Measurements from ENCODE around the gene ETV6. TPM values are rescaled to one million over a fixed set of nuclear protein-coding genes. Genes with fewer than 3 reads are reported as not detected.

ETV6 gene
- total RNA-seq, 1 experiment from 2014 or later: 17.2 TPM

DNA sequence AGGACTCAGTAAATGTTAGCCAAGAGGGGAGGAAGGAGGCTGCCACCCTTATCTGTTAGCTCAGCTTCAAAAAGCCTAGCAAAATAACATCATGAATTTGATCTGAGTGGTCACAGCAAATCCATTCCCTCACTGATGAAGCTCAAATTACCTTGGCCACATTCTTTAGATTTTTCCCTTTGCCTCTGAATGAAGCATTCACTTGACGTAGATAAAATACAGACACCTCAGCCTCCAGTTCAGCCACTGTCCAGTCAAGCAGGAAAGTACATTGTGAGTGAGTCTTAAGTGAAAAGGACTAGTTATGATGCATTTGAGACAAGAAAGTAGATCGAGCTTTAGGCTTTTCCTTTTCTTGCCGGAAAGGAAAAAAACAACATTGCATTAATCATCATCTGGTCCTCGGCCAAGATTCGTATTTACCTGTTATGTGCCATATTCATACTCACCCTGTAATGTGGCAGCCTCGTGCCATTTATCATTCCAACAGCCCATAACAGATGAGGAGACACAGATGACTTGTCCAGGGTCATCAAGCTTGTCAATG lies 146.5 kb downstream of the ETV6 start:
- ChIA-PET CTCF (interaction anchor here (0.6 kb wide), 1 partner anchor 280 kb away, joined by 3 read pairs; no protein-coding TSS in a partner anchor), POLR2A (interaction anchor here (0.5 kb wide), 1 partner anchor 628 kb away, joined by 3 read pairs; no protein-coding TSS in a partner anchor)
- intact Hi-C loops (cut with micrococcal nuclease; ENCODE audit: unreplicated experiment) (no loop called here), in situ Hi-C loops (cut with HindIII; ENCODE audit: low pct_unique_long_range_greater_than_20kb, low sequenced_read_pairs) (no loop called here)
- peak; percentile 13 for DNase-seq (ENCODE audit: low read depth, low spot score)
- Histone ChIP-seq H3K27ac (ENCODE audit: low read length) (peak overlapping the region; percentile 26; the same call in 1 of the 2 replicates), H3K27me3 (ENCODE audit: control insufficient read depth, insufficient read depth, low read length) (no peaks in the 10 kb centered on the region), H3K9me3 (ENCODE audit: control insufficient read depth, insufficient read depth, low read depth, low read length) (no peaks in the 10 kb centered on the region), H3K4me1 (ENCODE audit: control insufficient read depth, insufficient read depth, low read length) (peaks cover 5% of the 10 kb centered on the region; the same call in 1 of the 2 replicates), H3K4me3 (ENCODE audit: low read depth in 2 of 2, low read length in 2 of 2) (no peak overlapping the region), H3K36me3 (ENCODE audit: control insufficient read depth, insufficient read depth, low read length) (no peaks in the 10 kb centered on the region)
- TF ChIP-seq TCF7L2 (IDR thresholded peaks at IDR 0.05; ENCODE audit: low read depth, low read length) (no peak), POLR2AphosphoS5 (IDR thresholded peaks at IDR 0.05; ENCODE audit: low read depth, low read length) (no peak), SIN3A (IDR thresholded peaks at IDR 0.05; ENCODE audit: borderline replicate concordance, insufficient read depth, low read depth, low read length) (no peak)
- TF ChIP-seq, protein P1, sequence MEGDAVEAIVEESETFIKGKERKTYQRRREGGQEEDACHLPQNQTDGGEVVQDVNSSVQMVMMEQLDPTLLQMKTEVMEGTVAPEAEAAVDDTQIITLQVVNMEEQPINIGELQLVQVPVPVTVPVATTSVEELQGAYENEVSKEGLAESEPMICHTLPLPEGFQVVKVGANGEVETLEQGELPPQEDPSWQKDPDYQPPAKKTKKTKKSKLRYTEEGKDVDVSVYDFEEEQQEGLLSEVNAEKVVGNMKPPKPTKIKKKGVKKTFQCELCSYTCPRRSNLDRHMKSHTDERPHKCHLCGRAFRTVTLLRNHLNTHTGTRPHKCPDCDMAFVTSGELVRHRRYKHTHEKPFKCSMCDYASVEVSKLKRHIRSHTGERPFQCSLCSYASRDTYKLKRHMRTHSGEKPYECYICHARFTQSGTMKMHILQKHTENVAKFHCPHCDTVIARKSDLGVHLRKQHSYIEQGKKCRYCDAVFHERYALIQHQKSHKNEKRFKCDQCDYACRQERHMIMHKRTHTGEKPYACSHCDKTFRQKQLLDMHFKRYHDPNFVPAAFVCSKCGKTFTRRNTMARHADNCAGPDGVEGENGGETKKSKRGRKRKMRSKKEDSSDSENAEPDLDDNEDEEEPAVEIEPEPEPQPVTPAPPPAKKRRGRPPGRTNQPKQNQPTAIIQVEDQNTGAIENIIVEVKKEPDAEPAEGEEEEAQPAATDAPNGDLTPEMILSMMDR (IDR thresholded peaks at IDR 0.05): no peak
- TF ChIP-seq, protein P2, sequence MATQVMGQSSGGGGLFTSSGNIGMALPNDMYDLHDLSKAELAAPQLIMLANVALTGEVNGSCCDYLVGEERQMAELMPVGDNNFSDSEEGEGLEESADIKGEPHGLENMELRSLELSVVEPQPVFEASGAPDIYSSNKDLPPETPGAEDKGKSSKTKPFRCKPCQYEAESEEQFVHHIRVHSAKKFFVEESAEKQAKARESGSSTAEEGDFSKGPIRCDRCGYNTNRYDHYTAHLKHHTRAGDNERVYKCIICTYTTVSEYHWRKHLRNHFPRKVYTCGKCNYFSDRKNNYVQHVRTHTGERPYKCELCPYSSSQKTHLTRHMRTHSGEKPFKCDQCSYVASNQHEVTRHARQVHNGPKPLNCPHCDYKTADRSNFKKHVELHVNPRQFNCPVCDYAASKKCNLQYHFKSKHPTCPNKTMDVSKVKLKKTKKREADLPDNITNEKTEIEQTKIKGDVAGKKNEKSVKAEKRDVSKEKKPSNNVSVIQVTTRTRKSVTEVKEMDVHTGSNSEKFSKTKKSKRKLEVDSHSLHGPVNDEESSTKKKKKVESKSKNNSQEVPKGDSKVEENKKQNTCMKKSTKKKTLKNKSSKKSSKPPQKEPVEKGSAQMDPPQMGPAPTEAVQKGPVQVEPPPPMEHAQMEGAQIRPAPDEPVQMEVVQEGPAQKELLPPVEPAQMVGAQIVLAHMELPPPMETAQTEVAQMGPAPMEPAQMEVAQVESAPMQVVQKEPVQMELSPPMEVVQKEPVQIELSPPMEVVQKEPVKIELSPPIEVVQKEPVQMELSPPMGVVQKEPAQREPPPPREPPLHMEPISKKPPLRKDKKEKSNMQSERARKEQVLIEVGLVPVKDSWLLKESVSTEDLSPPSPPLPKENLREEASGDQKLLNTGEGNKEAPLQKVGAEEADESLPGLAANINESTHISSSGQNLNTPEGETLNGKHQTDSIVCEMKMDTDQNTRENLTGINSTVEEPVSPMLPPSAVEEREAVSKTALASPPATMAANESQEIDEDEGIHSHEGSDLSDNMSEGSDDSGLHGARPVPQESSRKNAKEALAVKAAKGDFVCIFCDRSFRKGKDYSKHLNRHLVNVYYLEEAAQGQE (IDR thresholded peaks at IDR 0.05; ENCODE audit: insufficient read depth in 1 of 2, low read depth in 2 of 2, low read length in 1 of 2): no peak
- ATAC-seq: peak; percentile 68
- no TSS peak for BruUV-seq (replicated peaks)

DNA sequence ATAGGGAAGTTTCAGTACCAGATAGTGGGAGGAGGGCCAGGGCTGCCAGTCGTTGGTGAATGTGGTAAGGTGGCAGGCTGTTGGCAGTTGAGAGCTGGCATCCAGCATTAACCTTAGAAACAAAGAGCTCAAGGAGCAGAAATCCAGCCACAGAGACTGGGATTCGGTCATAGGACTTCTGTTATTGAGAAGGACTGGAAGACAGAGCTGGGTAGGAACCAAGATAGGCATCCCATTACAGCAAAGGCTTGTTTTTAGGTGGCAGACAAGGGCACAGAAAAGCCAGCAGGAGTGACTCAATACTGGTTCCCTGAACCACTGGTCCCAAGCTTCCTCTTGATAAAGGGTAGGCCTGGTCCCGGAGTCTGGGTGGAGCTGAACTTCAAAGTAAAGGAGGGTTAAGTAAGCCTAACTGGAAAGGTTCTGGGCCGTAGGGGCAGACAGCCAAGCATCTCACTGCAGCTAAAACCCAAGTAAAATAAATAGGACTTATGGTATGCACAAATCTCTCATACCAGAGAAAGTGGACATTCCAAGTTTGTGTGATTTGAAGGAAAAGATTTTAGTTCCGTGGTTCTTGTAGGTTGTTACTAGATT lies 147.9 kb downstream of the ETV6 start:
- Histone ChIP-seq H3K27ac (ENCODE audit: low read length) (no peak overlapping the region), H3K4me3 (ENCODE audit: low read depth in 2 of 2, low read length in 2 of 2) (no peak overlapping the region), H3K36me3 (ENCODE audit: control insufficient read depth, insufficient read depth, low read length) (no peaks in the 10 kb centered on the region), H3K9me3 (ENCODE audit: control insufficient read depth, insufficient read depth, low read depth, low read length) (no peaks in the 10 kb centered on the region), H3K27me3 (ENCODE audit: control insufficient read depth, insufficient read depth, low read length) (no peaks in the 10 kb centered on the region), H3K4me1 (ENCODE audit: control insufficient read depth, insufficient read depth, low read length) (peaks cover 5% of the 10 kb centered on the region; the same call in 1 of the 2 replicates)
- intact Hi-C loops (cut with micrococcal nuclease; ENCODE audit: unreplicated experiment) (no loop called here), in situ Hi-C loops (cut with HindIII; ENCODE audit: low pct_unique_long_range_greater_than_20kb, low sequenced_read_pairs) (no loop called here)
- ChIA-PET POLR2A (no interaction called here), CTCF (interaction anchor here (0.7 kb wide), 1 partner anchor 216 kb away, joined by 3 read pairs; no protein-coding TSS in a partner anchor)
- TF ChIP-seq, protein P2 (IDR thresholded peaks at IDR 0.05; ENCODE audit: insufficient read depth in 1 of 2, low read depth in 2 of 2, low read length in 1 of 2): no peak
- TF ChIP-seq TCF7L2 (IDR thresholded peaks at IDR 0.05; ENCODE audit: low read depth, low read length): no peak
- no peak for TF ChIP-seq POLR2AphosphoS5 (IDR thresholded peaks at IDR 0.05; ENCODE audit: low read depth, low read length)
- no peak for TF ChIP-seq SIN3A (IDR thresholded peaks at IDR 0.05; ENCODE audit: borderline replicate concordance, insufficient read depth, low read depth, low read length)
- TF ChIP-seq, protein P1 (IDR thresholded peaks at IDR 0.05): no peak
- no peak for ATAC-seq
- no peak for DNase-seq (ENCODE audit: low read depth, low spot score)
- no TSS peak for BruUV-seq (replicated peaks)

All from Panc1 (cell line).